ENCODE data around the gene UBL3. TPM values are rescaled to one million over a fixed set of nuclear protein-coding genes. Genes with fewer than 3 reads are reported as not detected.

UBL3 gene
- total RNA-seq, 2 donors from 2014 or later = 33.6 to 44.5 TPM

GRCh38 chr13:29730253-29730652, 120.2 kb downstream of the UBL3 start:
- H3K4me3 Mint-ChIP-seq = no peak overlapping the region
- DNase-seq (no peak), ATAC-seq (no peak)
- peaks cover 5% of the 10 kb centered on the region for H3K36me3 Mint-ChIP-seq (ENCODE audit: low read depth)
- no peaks in the 10 kb centered on the region for H3K9me3 ChIP-seq (ENCODE audit: control insufficient read depth, low read length, poor library complexity, severe bottlenecking)
- H3K27me3 Mint-ChIP-seq = peaks cover 58% of the 10 kb centered on the region
- no peak overlapping the region for H3K27ac Mint-ChIP-seq
- H3K4me1 Mint-ChIP-seq = peaks cover 7% of the 10 kb centered on the region

- H3K9me3 ChIP-seq (ENCODE audit: control insufficient read depth, low read length, poor library complexity, severe bottlenecking) = no peaks in the 10 kb centered on the region
- no peak for DNase-seq
- H3K27ac Mint-ChIP-seq = no peak overlapping the region
- H3K4me3 Mint-ChIP-seq = no peak overlapping the region
- H3K4me1 Mint-ChIP-seq = peaks cover 2% of the 10 kb centered on the region
- ATAC-seq = no peak
- H3K27me3 Mint-ChIP-seq = peaks cover 29% of the 10 kb centered on the region
- H3K36me3 Mint-ChIP-seq (ENCODE audit: low read depth) = peaks cover 2% of the 10 kb centered on the region
Measured at GRCh38 chr13:29722415-29722814, 128.0 kb downstream of the UBL3 start.

GRCh38 chr13:29721766-29722165, 128.7 kb downstream of the UBL3 start:
- DNase-seq = no peak
- peaks cover 2% of the 10 kb centered on the region for H3K36me3 Mint-ChIP-seq (ENCODE audit: low read depth)
- no peaks in the 10 kb centered on the region for H3K9me3 ChIP-seq (ENCODE audit: control insufficient read depth, low read length, poor library complexity, severe bottlenecking)
- no peak for ATAC-seq
- no peak overlapping the region for H3K4me3 Mint-ChIP-seq
- no peak overlapping the region for H3K27ac Mint-ChIP-seq
- peaks cover 29% of the 10 kb centered on the region for H3K27me3 Mint-ChIP-seq
- peaks cover 2% of the 10 kb centered on the region for H3K4me1 Mint-ChIP-seq

- no peak for ATAC-seq
- H3K27me3 Mint-ChIP-seq = peaks cover 43% of the 10 kb centered on the region
Measured at GRCh38 chr13:29718694-29719093, 131.7 kb downstream of the UBL3 start.

GRCh38 chr13:29716493-29716892, 133.9 kb downstream of the UBL3 start:
- H3K27me3 Mint-ChIP-seq = peaks cover 43% of the 10 kb centered on the region
- H3K4me1 Mint-ChIP-seq = peaks cover 2% of the 10 kb centered on the region
- H3K4me3 Mint-ChIP-seq = no peak overlapping the region
- DNase-seq (no peak), ATAC-seq (no peak)
- H3K27ac Mint-ChIP-seq = no peak overlapping the region
- H3K9me3 ChIP-seq (ENCODE audit: control insufficient read depth, low read length, poor library complexity, severe bottlenecking) = peaks cover 4% of the 10 kb centered on the region
- H3K36me3 Mint-ChIP-seq (ENCODE audit: low read depth) = no peaks in the 10 kb centered on the region

More at GRCh38 chr13:29718694-29719093, 131.7 kb downstream of the UBL3 start:
- no peak overlapping the region for H3K4me3 Mint-ChIP-seq
- H3K9me3 ChIP-seq (ENCODE audit: control insufficient read depth, low read length, poor library complexity, severe bottlenecking) = peaks cover 4% of the 10 kb centered on the region
- H3K4me1 Mint-ChIP-seq = peaks cover 2% of the 10 kb centered on the region
- no peaks in the 10 kb centered on the region for H3K36me3 Mint-ChIP-seq (ENCODE audit: low read depth)
- DNase-seq = no peak
- no peak overlapping the region for H3K27ac Mint-ChIP-seq

All from T-helper 17 cell (primary cell).